H1 (cell line): ENCODE data around the gene ADGRV1. TPM values are rescaled to one million over a fixed set of nuclear protein-coding genes. Genes with fewer than 3 reads are reported as not detected.

Source experiments
- BACH1 ChIP-seq: IDR thresholded peaks from 2 replicates; pipeline ENCODE4 v1.6.1; 2012; ENCODE audit warnings: low read length, improper control_type of control experiment
- CHD1 ChIP-seq: IDR thresholded peaks from 2 replicates; pipeline ENCODE4 v1.6.1; 2012; ENCODE audit warnings: low read depth, low read length, improper control_type of control experiment
- CHD7 ChIP-seq: fragments of 300-600 bp; sonication (generic); IDR thresholded peaks from 2 replicates; pipeline ENCODE4 v1.7.1; 2012; ENCODE audit warnings: low read length, moderate library complexity, mild to moderate bottlenecking, inconsistent platforms; ENCODE audit not compliant: insufficient replicate concordance
- EGR1 ChIP-seq: IDR thresholded peaks from 2 replicates; pipeline ENCODE4 v1.6.1; 2011; ENCODE audit warnings: low read depth, low read length, borderline replicate concordance
- EP300 ChIP-seq, 2 experiments: IDR thresholded peaks; 1 replicate in 1 of 2; 2 replicates in 1 of 2; pipeline ENCODE4 v1.6.1; 2011 to 2012; ENCODE audit warnings: low read depth in 2 of 2, low read length in 2 of 2, mild to moderate bottlenecking in 2 of 2, borderline replicate concordance in 1 of 2, inconsistent platforms in 1 of 2, moderate library complexity in 1 of 2
- EZH2 ChIP-seq: fragments of 200-600 bp; sonication (generic); IDR thresholded peaks from 2 replicates; pipeline ENCODE4 v1.7.1; 2012; ENCODE audit warnings: low read depth, mild to moderate bottlenecking, moderate library complexity, low read length, inconsistent platforms; ENCODE audit not compliant: severe bottlenecking
- GABPA ChIP-seq: IDR thresholded peaks from 2 replicates; pipeline ENCODE4 v1.6.1; 2011; ENCODE audit warnings: mild to moderate bottlenecking, low read length, moderate library complexity, borderline replicate concordance; ENCODE audit not compliant: insufficient read depth
- KDM4A ChIP-seq: IDR thresholded peaks from one replicate; pipeline ENCODE4 v1.7.1; 2012; ENCODE audit warnings: low read depth, mild to moderate bottlenecking, moderate library complexity, low read length, inconsistent platforms; ENCODE audit not compliant: severe bottlenecking
- RBBP5 ChIP-seq: IDR thresholded peaks from 2 replicates; pipeline ENCODE4 v1.7.1; 2012; ENCODE audit warnings: low read depth, mild to moderate bottlenecking, inconsistent platforms, low read length, moderate library complexity, borderline replicate concordance
- TBP ChIP-seq: IDR thresholded peaks from 2 replicates; pipeline ENCODE4 v1.6.1; 2011; ENCODE audit warnings: low read depth, low read length, improper control_type of control experiment
- polyA plus RNA-seq, 7 experiments: library from polyadenylated mRNA; depleted of rRNA in 3 of 7; stranded (reverse) in 5 of 7; unstranded in 2 of 7; fragments of >200 nt in 5 of 7; fragments of 200-250 nt in 2 of 7; gene quantifications; 1 replicate in 5 of 7; 2 replicates in 1 of 7; 4 replicates in 1 of 7; pipeline versions ENCODE4 v1.2.1 to v1.2.3, GENCODE V29; 2011 to 2013; ENCODE audit warnings: missing spikeins in 2 of 7, mixed read lengths in 2 of 7
- total RNA-seq: library from RNA; stranded (reverse); fragmentation: NEBNext Ultra II Directional; extraction: Animal tissue kit (Norgen Biotek cat#: 25700); gene quantifications from 2 replicates; pipeline ENCODE4 v1.2.1, GENCODE V29; 2021

Gene ADGRV1
- total and polyA plus RNA-seq, 2 of the 8 experiments (the other 6 are each of a cell fraction or from before 2014, with no cell fraction given), result 53.1 to 62.2 TPM

- no peak for TF ChIP-seq CHD7
- no peak for TF ChIP-seq GABPA
- TF ChIP-seq EZH2, result no peak
- TF ChIP-seq TBP, result no peak
- no peak for TF ChIP-seq EGR1
- no peak for TF ChIP-seq KDM4A
- TF ChIP-seq BACH1, result no peak
- TF ChIP-seq CHD1, result no peak
- TF ChIP-seq RBBP5, result no peak
- TF ChIP-seq EP300 (IDR thresholded peaks at IDR 0.05; ENCODE audit: borderline replicate concordance in 1 of 2, low read depth in 2 of 2, low read length in 2 of 2), result no peak
Observed at GRCh38 chr5:90585337-90585986, 26.9 kb downstream of the ADGRV1 start (continued).
